HUES64 (cell line): ENCODE data around the gene DTNBP1.

Source experiments
- H3K27ac ChIP-seq: 2 replicates; pipeline ENCODE4 v1.7.0; 2013; ENCODE audit warnings: low read depth, low read length, inconsistent platforms
- H3K27me3 ChIP-seq: 2 replicates; pipeline ENCODE4 v1.6.1; 2013; ENCODE audit warnings: mild to moderate bottlenecking, low read length; ENCODE audit not compliant: insufficient read depth
- H3K36me3 ChIP-seq: 2 replicates; pipeline ENCODE4 v1.6.1; 2013; ENCODE audit warnings: mild to moderate bottlenecking, low read length; ENCODE audit not compliant: insufficient read depth
- H3K4me1 ChIP-seq: 2 replicates; pipeline ENCODE4 v1.6.1; 2013; ENCODE audit warnings: mild to moderate bottlenecking, low read length, moderate library complexity; ENCODE audit not compliant: insufficient read depth
- H3K4me3 ChIP-seq: 2 replicates; pipeline ENCODE4 v1.5.1; 2013; ENCODE audit warnings: mild to moderate bottlenecking, low read length, moderate library complexity
- H3K9ac ChIP-seq: 2 replicates; pipeline ENCODE4 v1.6.1; 2013; ENCODE audit warnings: mild to moderate bottlenecking, low read depth, low read length
- H3K9me3 ChIP-seq: 2 replicates; pipeline ENCODE4 v1.6.1; 2013; ENCODE audit warnings: low read depth, low read length; ENCODE audit not compliant: insufficient read depth
- WGBS: fragments of 150-250, 120-280 bp; methylation state at CpG from one replicate; pipeline ENCODE4 v1.1.7; 2013; ENCODE audit warnings: missing lambda C conversion rate; 5-methylcytosine and 5-hydroxymethylcytosine counted together

DTNBP1 gene

GRCh38 chr6:15643542-15643941, 19.3 kb downstream of the DTNBP1 start:
- Histone ChIP-seq H3K9ac (no peak overlapping the region), H3K4me3 (no peak overlapping the region), H3K36me3 (peaks cover 3% of the 10 kb centered on the region; the same call in 1 of the 2 replicates), H3K9me3 (peaks cover 7% of the 10 kb centered on the region; the same call in 1 of the 2 replicates), H3K27me3 (no peaks in the 10 kb centered on the region), H3K4me1 (no peaks in the 10 kb centered on the region), H3K27ac (no peak overlapping the region)
- 93% methylated on average over 2 of the region's 2 CpGs for WGBS

GRCh38 chr6:15642276-15642675, 20.6 kb downstream of the DTNBP1 start:
- H3K4me1 ChIP-seq, result no peaks in the 10 kb centered on the region

GRCh38 chr6:15638373-15638772, 24.5 kb downstream of the DTNBP1 start:
- Histone ChIP-seq H3K4me3 (no peak overlapping the region), H3K36me3 (peaks cover 10% of the 10 kb centered on the region; the same call in 1 of the 2 replicates), H3K4me1 (no peaks in the 10 kb centered on the region), H3K9ac (no peak overlapping the region), H3K27me3 (no peaks in the 10 kb centered on the region), H3K9me3 (peaks cover 5% of the 10 kb centered on the region; the same call in 1 of the 2 replicates), H3K27ac (no peak overlapping the region)

More at GRCh38 chr6:15642276-15642675, 20.6 kb downstream of the DTNBP1 start:
- 62% methylated on average over 4 of the region's 4 CpGs for WGBS
- H3K9ac ChIP-seq, result no peak overlapping the region
- no peak overlapping the region for H3K27ac ChIP-seq
- no peaks in the 10 kb centered on the region for H3K27me3 ChIP-seq
- H3K36me3 ChIP-seq, result peaks cover 6% of the 10 kb centered on the region; the same call in 1 of the 2 replicates
- no peak overlapping the region for H3K4me3 ChIP-seq
- H3K9me3 ChIP-seq, result peaks cover 7% of the 10 kb centered on the region; the same call in 1 of the 2 replicates

GRCh38 chr6:15631432-15631831, 31.4 kb downstream of the DTNBP1 start:
- WGBS, result 100% methylated on average over 2 of the region's 2 CpGs
- Histone ChIP-seq H3K36me3 (peaks cover 9% of the 10 kb centered on the region; the same call in 1 of the 2 replicates), H3K4me1 (no peaks in the 10 kb centered on the region), H3K27me3 (no peaks in the 10 kb centered on the region), H3K9me3 (no peaks in the 10 kb centered on the region), H3K4me3 (no peak overlapping the region), H3K9ac (no peak overlapping the region), H3K27ac (no peak overlapping the region)

GRCh38 chr6:15630202-15630601, 32.6 kb downstream of the DTNBP1 start:
- WGBS, result 94% methylated on average over 1 of the region's 1 CpG
- H3K27me3 ChIP-seq, result no peaks in the 10 kb centered on the region
- H3K9me3 ChIP-seq, result no peaks in the 10 kb centered on the region
- H3K27ac ChIP-seq, result no peak overlapping the region
- no peaks in the 10 kb centered on the region for H3K4me1 ChIP-seq
- H3K9ac ChIP-seq, result no peak overlapping the region
- peaks cover 4% of the 10 kb centered on the region; the same call in 1 of the 2 replicates for H3K36me3 ChIP-seq
- no peak overlapping the region for H3K4me3 ChIP-seq

- Histone ChIP-seq H3K9ac (no peak overlapping the region), H3K9me3 (no peaks in the 10 kb centered on the region)
Observed at GRCh38 chr6:15629487-15629886, 33.3 kb downstream of the DTNBP1 start.

GRCh38 chr6:15628499-15629131, 34.2 kb downstream of the DTNBP1 start:
- 88% methylated on average over 3 of the region's 7 CpGs for WGBS
- H3K27me3 ChIP-seq, result no peaks in the 10 kb centered on the region
- H3K9ac ChIP-seq, result no peak overlapping the region
- peaks cover 4% of the 10 kb centered on the region; the same call in 1 of the 2 replicates for H3K36me3 ChIP-seq
- H3K4me3 ChIP-seq, result no peak overlapping the region
- no peak overlapping the region for H3K27ac ChIP-seq
- H3K4me1 ChIP-seq, result no peaks in the 10 kb centered on the region
- no peaks in the 10 kb centered on the region for H3K9me3 ChIP-seq

More at GRCh38 chr6:15629487-15629886, 33.3 kb downstream of the DTNBP1 start:
- Histone ChIP-seq H3K27me3 (no peaks in the 10 kb centered on the region), H3K36me3 (peaks cover 4% of the 10 kb centered on the region; the same call in 1 of the 2 replicates), H3K4me3 (no peak overlapping the region), H3K4me1 (no peaks in the 10 kb centered on the region), H3K27ac (no peak overlapping the region)

GRCh38 chr6:15627821-15628220, 35.0 kb downstream of the DTNBP1 start:
- Histone ChIP-seq H3K9me3 (no peaks in the 10 kb centered on the region), H3K4me3 (no peak overlapping the region), H3K4me1 (no peaks in the 10 kb centered on the region), H3K27me3 (no peaks in the 10 kb centered on the region), H3K36me3 (peaks cover 4% of the 10 kb centered on the region; the same call in 1 of the 2 replicates), H3K9ac (no peak overlapping the region), H3K27ac (no peak overlapping the region)
- WGBS, result 100% methylated on average over 2 of the region's 2 CpGs

- Histone ChIP-seq H3K36me3 (peaks cover 4% of the 10 kb centered on the region; the same call in 1 of the 2 replicates), H3K27me3 (no peaks in the 10 kb centered on the region), H3K4me1 (0 out of 2 replicates have a peak, but pooled peaks cover under 1% of the 10 kb centered on the region), H3K27ac (no peak overlapping the region), H3K9me3 (no peaks in the 10 kb centered on the region), H3K9ac (no peak overlapping the region), H3K4me3 (no peak overlapping the region)
- 88% methylated on average over 6 of the region's 8 CpGs for WGBS
Observed at GRCh38 chr6:15626878-15627674, 35.8 kb downstream of the DTNBP1 start.

- 100% methylated on average over 1 of the region's 1 CpG for WGBS
Observed at GRCh38 chr6:15626160-15626559, 36.7 kb downstream of the DTNBP1 start.

More at GRCh38 chr6:15626160-15626559, 36.7 kb downstream of the DTNBP1 start:
- H3K9me3 ChIP-seq, result no peaks in the 10 kb centered on the region
- peaks cover 9% of the 10 kb centered on the region for H3K4me1 ChIP-seq
- no peaks in the 10 kb centered on the region for H3K27me3 ChIP-seq
- peaks cover 4% of the 10 kb centered on the region; the same call in 1 of the 2 replicates for H3K36me3 ChIP-seq
- H3K9ac ChIP-seq, result no peak overlapping the region
- H3K27ac ChIP-seq, result no peak overlapping the region
- H3K4me3 ChIP-seq, result no peak overlapping the region
